ENCODE results near the gene KCTD7.

DNA sequence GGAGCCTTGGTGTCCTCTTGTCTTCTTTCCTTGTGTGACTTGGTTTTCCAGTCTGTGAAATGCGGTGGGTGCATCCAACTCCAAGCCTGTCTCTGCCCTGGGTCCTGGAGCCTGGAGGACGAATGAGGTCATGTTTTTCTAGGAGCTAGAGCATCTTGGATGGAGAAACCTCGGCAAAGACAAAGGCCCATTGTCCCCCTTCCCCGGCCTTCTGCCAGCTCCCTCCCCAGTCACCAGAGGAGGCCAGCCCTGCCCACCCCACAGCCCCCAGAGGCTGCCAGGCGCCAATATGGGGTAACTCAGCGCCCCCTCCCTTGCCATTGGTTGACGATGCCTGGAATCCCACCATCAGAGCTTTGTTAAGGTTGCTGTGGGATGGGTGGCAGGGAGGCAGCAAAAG is 40.4 kb downstream of the KCTD7 start:
- TF ChIP-seq, protein P1, sequence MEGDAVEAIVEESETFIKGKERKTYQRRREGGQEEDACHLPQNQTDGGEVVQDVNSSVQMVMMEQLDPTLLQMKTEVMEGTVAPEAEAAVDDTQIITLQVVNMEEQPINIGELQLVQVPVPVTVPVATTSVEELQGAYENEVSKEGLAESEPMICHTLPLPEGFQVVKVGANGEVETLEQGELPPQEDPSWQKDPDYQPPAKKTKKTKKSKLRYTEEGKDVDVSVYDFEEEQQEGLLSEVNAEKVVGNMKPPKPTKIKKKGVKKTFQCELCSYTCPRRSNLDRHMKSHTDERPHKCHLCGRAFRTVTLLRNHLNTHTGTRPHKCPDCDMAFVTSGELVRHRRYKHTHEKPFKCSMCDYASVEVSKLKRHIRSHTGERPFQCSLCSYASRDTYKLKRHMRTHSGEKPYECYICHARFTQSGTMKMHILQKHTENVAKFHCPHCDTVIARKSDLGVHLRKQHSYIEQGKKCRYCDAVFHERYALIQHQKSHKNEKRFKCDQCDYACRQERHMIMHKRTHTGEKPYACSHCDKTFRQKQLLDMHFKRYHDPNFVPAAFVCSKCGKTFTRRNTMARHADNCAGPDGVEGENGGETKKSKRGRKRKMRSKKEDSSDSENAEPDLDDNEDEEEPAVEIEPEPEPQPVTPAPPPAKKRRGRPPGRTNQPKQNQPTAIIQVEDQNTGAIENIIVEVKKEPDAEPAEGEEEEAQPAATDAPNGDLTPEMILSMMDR (optimal IDR thresholded peaks at IDR 0.05 in 1 of 3, IDR thresholded peaks at IDR 0.05 in 1 of 3, conservative IDR thresholded peaks at IDR 0.05 in 1 of 3; ENCODE audit: extremely low read depth in 1 of 3, insufficient read depth in 2 of 3, low read length in 3 of 3) = no peak
- no peak for TF ChIP-seq EZH2 (IDR thresholded peaks at IDR 0.05; ENCODE audit: low read length)
